ENCODE measurements around the gene COX7A2. TPM values are rescaled to one million over a fixed set of nuclear protein-coding genes. Genes with fewer than 3 reads are reported as not detected.

Gene COX7A2, protein sequence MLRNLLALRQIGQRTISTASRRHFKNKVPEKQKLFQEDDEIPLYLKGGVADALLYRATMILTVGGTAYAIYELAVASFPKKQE
- total RNA-seq, result 969 TPM
- long read RNA-seq, transcript COX7A2-202 (4 exons, 773 nt), result major isoform, 157 of 163 reads
- long read RNA-seq, partial matches to known transcripts, result 3 of 163 reads
- long read RNA-seq, other reads (novel, unspliced or antisense), result 2 of 163 reads

DNA sequence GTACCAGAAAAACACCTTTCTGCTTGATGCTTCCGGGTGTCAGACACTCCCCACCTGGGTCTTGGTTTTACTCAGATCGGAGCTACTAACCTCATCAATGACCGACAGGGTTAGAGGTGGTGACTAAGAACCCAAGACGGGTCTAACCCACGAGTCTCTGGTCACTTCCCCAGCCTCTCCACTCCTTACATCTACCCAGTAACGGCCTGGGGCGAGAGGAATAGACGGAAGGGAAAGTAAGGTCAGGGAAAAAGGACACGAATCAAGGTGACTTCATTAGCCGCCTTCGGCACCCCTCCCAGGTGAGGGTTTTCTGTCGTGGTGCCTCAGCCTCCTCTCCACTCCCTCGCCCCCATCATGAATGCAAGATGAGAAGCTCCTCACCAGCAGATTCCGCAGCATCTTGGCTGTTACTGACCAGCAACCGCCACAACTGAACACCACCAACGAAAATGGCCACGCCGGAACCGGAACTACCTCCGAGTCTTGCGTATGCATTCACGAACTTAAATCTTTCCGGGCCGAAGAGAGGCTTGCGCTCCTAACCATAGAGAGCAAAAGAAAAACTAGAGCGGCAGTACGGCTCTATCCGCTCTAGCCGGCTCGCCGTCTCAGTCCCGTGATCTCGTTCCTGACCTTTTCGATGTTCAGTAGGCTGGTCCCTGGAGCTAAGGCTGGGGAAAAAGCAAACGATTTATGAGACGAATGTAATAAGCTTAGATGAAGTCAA lies at the start of gene COX7A2:
Gene COX7A2 (minus strand): TSS at position 469 of the 730 bp plus-strand sequence. CDS start 67 bp downstream, at position 402.
- peak; percentile 98 for ATAC-seq
- intact Hi-C loops (cut with DNase I), result loop anchor here (2.0 to 10.0 kb wide), 2 partner anchors 41 to 1589 kb away; partner anchors contain the start of genes SLC17A5 and TMEM30A
- DNase-seq (ENCODE audit: missing footprints), result peak; percentile 93

- ATAC-seq, result no peak
- DNase-seq (ENCODE audit: missing footprints), result no peak
- intact Hi-C loops (cut with DNase I), result no loop called here
These were observed 49.0 kb upstream of the COX7A2 start for GRCh38 chr6:75292555-75292954.

DNA sequence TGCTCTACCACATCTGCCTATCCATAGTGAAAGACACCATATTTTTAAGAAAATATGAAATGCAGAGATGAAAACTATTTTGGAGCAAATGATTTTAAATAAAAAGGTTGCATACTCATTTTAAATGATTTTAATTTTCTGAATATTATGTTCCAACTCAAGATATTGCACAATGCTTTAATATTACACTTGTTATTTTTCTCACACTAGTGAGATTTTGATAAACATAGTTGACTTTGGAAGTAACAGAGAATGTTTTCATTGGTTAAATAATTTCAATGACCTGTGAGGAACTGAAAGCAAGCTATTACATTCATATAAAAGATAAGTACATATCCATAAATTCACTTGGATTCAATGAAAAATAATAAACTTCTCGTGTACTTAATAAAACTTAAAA lies 48.1 kb upstream of the COX7A2 start:
- intact Hi-C loops (cut with DNase I), result no loop called here
- ATAC-seq (no peak), DNase-seq (ENCODE audit: missing footprints) (no peak)

GRCh38 chr6:75291331-75291730 lies 47.7 kb upstream of the COX7A2 start:
- DNase-seq (ENCODE audit: missing footprints) (no peak), ATAC-seq (no peak)
- intact Hi-C loops (cut with DNase I), result no loop called here

GRCh38 chr6:75290136-75290945 lies 46.7 kb upstream of the COX7A2 start:
- ATAC-seq, result peak; percentile 21
- no peak for DNase-seq (ENCODE audit: missing footprints)
- intact Hi-C loops (cut with DNase I), result no loop called here

DNA sequence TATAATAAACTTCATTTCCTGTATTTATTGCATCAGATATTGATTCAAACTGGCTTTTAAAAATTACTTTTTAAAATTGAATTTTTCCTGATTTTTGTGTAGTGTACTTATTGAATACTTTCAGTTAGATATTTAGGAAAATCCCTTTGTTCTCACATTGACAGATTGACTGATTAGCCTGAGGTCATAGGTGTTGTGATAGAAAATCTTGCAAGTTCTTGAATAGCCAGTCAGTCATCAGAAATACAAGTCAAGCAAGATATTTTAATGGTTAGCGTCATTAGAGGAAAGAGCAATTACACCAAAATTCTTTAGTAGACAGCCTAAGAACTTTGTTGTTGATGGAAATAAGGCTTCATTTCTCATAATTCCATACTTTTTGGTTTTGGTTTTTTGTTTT lies 44.4 kb upstream of the COX7A2 start:
- ATAC-seq (no peak), DNase-seq (ENCODE audit: missing footprints) (no peak)
- intact Hi-C loops (cut with DNase I), result no loop called here

DNA sequence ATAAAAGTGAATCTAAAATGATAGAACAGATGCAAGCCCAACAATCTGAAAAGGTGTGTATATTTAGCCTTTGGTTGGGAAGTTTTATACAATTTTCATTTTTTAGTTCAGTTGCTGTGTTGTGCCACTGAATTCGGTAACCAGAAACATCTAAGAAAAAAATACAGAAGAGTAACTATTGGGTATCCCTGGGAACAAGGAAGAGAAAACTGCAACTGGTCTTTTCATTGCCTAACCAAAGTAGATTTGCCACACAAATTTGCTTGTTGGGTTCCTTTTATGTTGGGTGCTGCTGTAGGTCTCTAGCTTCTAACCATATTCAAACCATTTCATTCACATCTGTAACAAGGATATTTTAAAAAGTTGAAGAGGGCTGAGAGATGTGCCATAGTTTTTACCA lies 43.8 kb upstream of the COX7A2 start:
- DNase-seq (ENCODE audit: missing footprints) (no peak), ATAC-seq (no peak)
- intact Hi-C loops (cut with DNase I), result no loop called here

DNA sequence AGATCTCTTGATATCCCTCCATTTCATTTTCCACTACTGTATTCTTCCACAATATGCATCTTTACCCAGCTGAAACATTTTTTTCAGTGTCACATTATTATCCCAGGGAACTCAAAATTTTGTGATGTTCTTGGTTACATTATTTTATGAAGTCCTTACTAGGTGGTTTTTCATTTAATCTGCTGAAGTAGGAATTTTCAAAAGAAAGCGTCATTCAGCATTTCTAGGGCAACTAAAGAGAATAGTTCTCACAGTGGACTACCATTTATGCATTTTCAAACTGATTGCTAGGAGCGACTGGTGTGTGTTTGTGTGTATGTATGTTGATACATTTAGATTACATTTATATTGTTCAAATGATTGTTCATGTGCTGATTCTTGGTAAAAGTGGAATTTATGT lies 43.4 kb upstream of the COX7A2 start:
- ATAC-seq (no peak), DNase-seq (ENCODE audit: missing footprints) (no peak)
- intact Hi-C loops (cut with DNase I), result no loop called here

DNA sequence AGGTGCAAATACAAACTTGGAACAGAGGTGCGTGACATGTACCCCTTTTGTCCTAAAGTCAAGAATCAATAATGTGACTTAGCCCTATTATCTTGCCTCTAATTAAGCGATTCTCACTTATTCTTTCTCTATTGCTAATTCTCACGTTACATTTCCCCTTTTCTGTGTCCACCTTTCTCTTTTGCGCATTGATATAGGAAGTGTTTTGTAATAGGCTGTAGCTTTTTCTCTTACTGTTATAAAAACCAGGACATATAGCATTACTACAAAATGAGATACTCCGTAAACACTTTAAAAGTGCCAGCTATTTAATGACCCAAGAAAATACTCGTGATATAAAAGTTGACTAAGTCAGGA lies 41.7 kb upstream of the COX7A2 start:
- ATAC-seq, result no peak
- intact Hi-C loops (cut with DNase I), result loop anchor here (2.0 kb wide), 1 partner anchor 42 kb away; the partner anchor contains the start of gene COX7A2

DNA sequence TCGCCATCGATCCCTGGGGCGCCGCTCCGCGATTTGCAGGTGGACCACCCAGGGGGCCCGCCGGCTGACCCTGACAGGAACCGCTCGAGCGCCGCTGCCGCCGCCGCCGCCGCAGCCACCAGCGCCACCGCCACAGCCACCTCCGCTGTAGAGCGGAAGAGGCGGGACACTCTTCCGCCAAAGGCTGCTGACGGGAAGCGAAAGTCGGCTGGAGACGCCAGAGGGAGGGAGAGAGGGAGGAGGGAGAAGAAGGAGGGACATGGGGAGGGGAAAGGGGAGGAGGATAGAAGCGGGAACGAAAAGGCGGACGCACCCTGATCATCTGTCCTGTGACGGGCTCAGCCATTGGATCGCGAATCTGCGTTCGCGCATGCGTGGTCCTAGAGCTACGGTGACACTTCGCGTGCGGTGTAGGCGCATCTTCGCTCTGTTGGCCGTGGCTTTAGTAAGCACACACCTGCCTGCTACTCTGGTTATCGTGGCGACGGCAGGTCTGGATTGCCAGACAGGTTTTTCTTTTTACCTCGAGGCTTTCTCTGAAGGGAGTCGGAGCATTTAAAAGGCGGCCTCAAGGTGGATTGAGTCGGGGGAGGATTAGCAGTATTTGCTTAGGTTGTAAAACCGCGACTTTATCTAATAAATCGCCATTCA lies 41.2 kb upstream of the COX7A2 start, which contains the start of gene TMEM30A:
Gene TMEM30A (minus strand): TSS at position 161 of the 651 bp plus-strand sequence. CDS start 154 bp downstream, at position 7.
- intact Hi-C loops (cut with DNase I), result loop anchor here (2.0 to 5.0 kb wide), 2 partner anchors 42 to 208 kb away; partner anchors contain the start of genes COX7A2 and FILIP1
- ATAC-seq (peak; percentile 100), DNase-seq (ENCODE audit: missing footprints) (peak; percentile 98)

More for the DNA sequence above, 41.7 kb upstream of the COX7A2 start:
- no peak for DNase-seq (ENCODE audit: missing footprints)

DNA sequence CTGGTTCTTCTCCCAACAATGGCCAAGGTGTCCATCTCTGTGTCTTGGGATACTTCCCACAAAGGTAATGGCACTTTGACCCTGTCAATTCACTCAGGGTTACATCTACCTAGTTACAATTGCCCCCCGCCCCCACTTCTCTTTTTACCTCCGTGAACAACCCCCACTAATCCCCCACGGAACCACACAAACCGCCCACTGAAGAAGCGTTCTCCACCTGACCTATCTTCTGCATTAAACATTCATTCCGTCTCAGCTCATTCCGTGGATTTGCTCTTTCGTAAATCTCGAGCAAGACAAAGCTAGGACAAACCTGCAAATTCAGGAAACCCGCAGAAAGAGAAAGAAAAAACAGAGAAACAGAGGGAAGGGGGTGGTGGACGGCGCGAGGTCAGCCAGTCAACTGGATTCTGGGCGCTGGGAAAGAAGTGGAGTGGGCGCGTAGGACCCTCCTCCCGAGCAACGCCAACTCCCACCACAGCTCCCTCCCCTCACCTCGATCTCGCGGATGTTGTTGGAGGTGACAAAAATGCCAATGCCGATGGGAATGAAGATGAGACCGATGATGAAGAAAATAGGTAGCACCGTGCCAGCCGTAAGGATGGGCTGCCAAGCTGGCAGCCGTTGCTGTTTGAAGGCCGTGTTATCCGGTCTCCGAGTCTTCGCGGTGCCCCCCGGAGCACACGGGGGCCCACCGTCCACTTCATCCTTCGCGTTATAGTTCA lies 40.5 kb upstream of the COX7A2 start:
- intact Hi-C loops (cut with DNase I), result loop anchor here (2.0 to 5.0 kb wide), 2 partner anchors 41 to 208 kb away; partner anchors contain the start of genes COX7A2 and FILIP1
- peak; percentile 1 for ATAC-seq
- no peak for DNase-seq (ENCODE audit: missing footprints)

- intact Hi-C loops (cut with DNase I), result loop anchor here (5.0 kb wide), 1 partner anchor 210 kb away; the partner anchor contains the start of gene FILIP1
- no peak for ATAC-seq
- no peak for DNase-seq (ENCODE audit: missing footprints)
These were observed 39.1 kb upstream of the COX7A2 start for GRCh38 chr6:75282706-75283105.

GRCh38 chr6:75281653-75282052 lies 38.1 kb upstream of the COX7A2 start:
- no peak for ATAC-seq
- intact Hi-C loops (cut with DNase I), result loop anchor here (5.0 kb wide), 1 partner anchor 211 kb away; the partner anchor contains the start of gene FILIP1
- DNase-seq (ENCODE audit: missing footprints), result no peak

GRCh38 chr6:75280131-75280855 lies 36.7 kb upstream of the COX7A2 start:
- intact Hi-C loops (cut with DNase I), result loop anchor here (5.0 kb wide), 1 partner anchor 212 kb away; the partner anchor contains the start of gene FILIP1
- ATAC-seq, result no peak

GRCh38 chr6:75279418-75279817 lies 35.8 kb upstream of the COX7A2 start:
- DNase-seq (ENCODE audit: missing footprints) (no peak), ATAC-seq (no peak)
- intact Hi-C loops (cut with DNase I), result no loop called here

More at GRCh38 chr6:75280131-75280855, 36.7 kb upstream of the COX7A2 start:
- DNase-seq (ENCODE audit: missing footprints), result no peak

GRCh38 chr6:75278474-75279077 lies 35.0 kb upstream of the COX7A2 start:
- ATAC-seq, result no peak
- no peak for DNase-seq (ENCODE audit: missing footprints)
- intact Hi-C loops (cut with DNase I), result no loop called here

- intact Hi-C loops (cut with DNase I), result no loop called here
- ATAC-seq (no peak), DNase-seq (ENCODE audit: missing footprints) (no peak)
These were observed 31.5 kb upstream of the COX7A2 start for GRCh38 chr6:75275067-75275466.

Data from Right ventricle myocardium inferior (tissue), 1 donor.